ENCODE data around the gene MTHFD1L. TPM values are rescaled to one million over a fixed set of nuclear protein-coding genes. Genes with fewer than 3 reads are reported as not detected.
"Not testable (repeated sequence)": the region's sequence is repeated elsewhere in the genome, so short reads cannot be mapped to it uniquely, and the experiment has no call there.

The MTHFD1L gene
- polyA plus RNA-seq, 1 donor = 28.3 TPM

- no peak for DNase-seq (ENCODE audit: low read depth)
Observed at GRCh38 chr6:151065027-151065815, 199.7 kb downstream of the MTHFD1L start.

- DNase-seq (ENCODE audit: low read depth) = no peak
Observed at GRCh38 chr6:151067684-151068596, 202.4 kb downstream of the MTHFD1L start.

- DNase-seq (ENCODE audit: low read depth) = no peak
Observed at GRCh38 chr6:151068761-151069312, 203.3 kb downstream of the MTHFD1L start.

- DNase-seq (ENCODE audit: low read depth) = no peak
Observed at GRCh38 chr6:151069641-151070040, 204.1 kb downstream of the MTHFD1L start.

GRCh38 chr6:151070631-151071051, 205.1 kb downstream of the MTHFD1L start:
- DNase-seq (ENCODE audit: low read depth) = no peak

- no peak for DNase-seq (ENCODE audit: low read depth)
Observed at GRCh38 chr6:151071295-151071694, 205.8 kb downstream of the MTHFD1L start.

GRCh38 chr6:151073146-151073545, 207.6 kb downstream of the MTHFD1L start:
- DNase-seq (ENCODE audit: low read depth) = no peak

GRCh38 chr6:151073701-151074100, 208.2 kb downstream of the MTHFD1L start:
- DNase-seq (ENCODE audit: low read depth) = no peak

- DNase-seq (ENCODE audit: low read depth) = no peak
Observed at GRCh38 chr6:151075005-151075404, 209.5 kb downstream of the MTHFD1L start.

- DNase-seq (ENCODE audit: low read depth) = no peak
Observed at GRCh38 chr6:151075527-151075926, 210.0 kb downstream of the MTHFD1L start.

- no peak for DNase-seq (ENCODE audit: low read depth)
Observed at GRCh38 chr6:151075930-151076555, 210.5 kb downstream of the MTHFD1L start.

- DNase-seq (ENCODE audit: low read depth) = no peak
Observed at GRCh38 chr6:151078655-151079054, 213.2 kb downstream of the MTHFD1L start.

- DNase-seq (ENCODE audit: low read depth) = no peak
Observed at GRCh38 chr6:151081656-151082055, 216.2 kb downstream of the MTHFD1L start.

GRCh38 chr6:151082079-151082478, 216.6 kb downstream of the MTHFD1L start:
- DNase-seq (ENCODE audit: low read depth) = no peak

- DNase-seq (ENCODE audit: low read depth) = no peak
Observed at GRCh38 chr6:151084275-151084674, 218.8 kb downstream of the MTHFD1L start.

- DNase-seq (ENCODE audit: low read depth) = not testable (repeated sequence)
Observed at GRCh38 chr6:151087055-151087454, 221.6 kb downstream of the MTHFD1L start.

- DNase-seq (ENCODE audit: low read depth) = no peak
Observed at GRCh38 chr6:151087861-151088598, 222.5 kb downstream of the MTHFD1L start.

- DNase-seq (ENCODE audit: low read depth) = no peak
Observed at GRCh38 chr6:151088599-151088935, 223.1 kb downstream of the MTHFD1L start.

GRCh38 chr6:151088963-151089362, 223.5 kb downstream of the MTHFD1L start:
- DNase-seq (ENCODE audit: low read depth) = no peak

GRCh38 chr6:151089978-151090377, 224.5 kb downstream of the MTHFD1L start:
- DNase-seq (ENCODE audit: low read depth) = no peak

- DNase-seq (ENCODE audit: low read depth) = no peak
Observed at GRCh38 chr6:151091571-151091970, 226.1 kb downstream of the MTHFD1L start.

All from forelimb muscle (tissue), 1 donor.